GM19025 (cell line): ENCODE measurements around the gene ASB1.
"Not testable (repeated sequence)": the region's sequence is repeated elsewhere in the genome, so short reads cannot be mapped to it uniquely, and the experiment has no call there.

Experiments
- ATAC-seq: cut with Tn5 transposase; IDR thresholded peaks from one replicate; pipeline ENCODE4 v1.9.1; 2021; ENCODE audit warnings: mild to moderate bottlenecking, low read depth, moderate library complexity; ENCODE audit not compliant: unreplicated experiment

The ASB1 gene

GRCh38 chr2:238403632-238404405, 22.9 kb upstream of the ASB1 start:
- no peak for ATAC-seq

- no peak for ATAC-seq
Measured at GRCh38 chr2:238404406-238405216, 22.1 kb upstream of the ASB1 start.

- ATAC-seq: not testable (repeated sequence)
Measured at GRCh38 chr2:238405217-238405555, 21.5 kb upstream of the ASB1 start.

DNA sequence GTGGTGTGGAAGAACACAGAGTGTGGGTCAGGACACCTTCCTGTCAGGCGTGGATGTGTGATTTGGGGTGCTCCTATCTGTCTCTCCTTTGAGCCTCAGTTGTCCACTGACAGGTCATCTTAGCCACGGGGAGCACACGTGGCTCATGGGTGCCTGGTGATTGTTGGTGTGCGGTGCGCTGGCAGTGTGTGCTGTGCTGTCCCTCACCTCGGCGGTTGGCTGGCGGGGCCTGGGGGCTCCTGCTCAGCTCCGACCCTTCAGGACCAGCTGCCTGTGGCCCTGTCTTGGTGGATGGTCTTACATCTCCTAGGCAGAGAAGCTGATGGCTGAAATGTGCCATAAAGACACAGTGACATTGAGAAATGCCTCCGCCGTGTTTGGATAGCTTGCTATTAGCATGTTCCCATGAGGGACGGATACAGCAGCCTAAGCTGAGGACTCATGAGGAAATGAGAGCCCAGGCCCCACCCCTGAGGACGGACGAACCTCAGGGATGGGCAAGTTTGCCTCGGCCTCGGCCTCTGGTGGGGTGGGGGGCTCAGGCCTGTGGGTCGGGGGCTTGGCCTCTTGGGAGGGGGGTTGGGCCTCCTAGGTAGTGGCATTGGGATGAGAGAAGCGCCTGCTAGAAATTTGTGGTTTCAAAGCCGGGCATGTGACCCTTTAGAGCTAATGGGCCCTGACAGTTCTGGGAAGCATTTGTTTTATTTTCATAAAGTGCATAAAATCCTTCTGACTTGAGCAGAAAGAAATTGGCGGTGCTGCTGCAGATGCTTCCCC, 20.3 kb upstream of the ASB1 start:
- no peak for ATAC-seq

GRCh38 chr2:238406998-238407285, 19.8 kb upstream of the ASB1 start:
- no peak for ATAC-seq

DNA sequence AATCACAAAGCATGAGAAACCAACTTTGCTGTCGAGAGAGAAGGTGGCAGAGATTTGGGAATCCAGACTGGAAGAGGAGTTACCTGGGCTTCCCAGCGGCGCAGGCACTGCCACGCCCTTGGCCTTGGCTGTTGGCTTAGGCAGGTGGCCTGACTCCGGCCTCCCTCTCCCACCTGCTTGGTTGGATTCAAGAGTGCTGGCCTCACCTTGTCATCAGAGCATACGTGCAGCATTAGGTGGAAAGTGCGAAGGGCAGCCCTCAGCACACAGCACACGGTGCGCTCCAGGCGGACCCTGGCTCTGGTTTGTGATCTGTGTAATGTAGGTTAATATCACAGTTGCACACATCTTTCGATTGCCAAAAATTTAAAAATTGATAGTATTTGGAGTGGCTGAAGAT, 19.2 kb upstream of the ASB1 start:
- no peak for ATAC-seq

- no peak for ATAC-seq
Measured at GRCh38 chr2:238408615-238409340, 17.9 kb upstream of the ASB1 start.

DNA sequence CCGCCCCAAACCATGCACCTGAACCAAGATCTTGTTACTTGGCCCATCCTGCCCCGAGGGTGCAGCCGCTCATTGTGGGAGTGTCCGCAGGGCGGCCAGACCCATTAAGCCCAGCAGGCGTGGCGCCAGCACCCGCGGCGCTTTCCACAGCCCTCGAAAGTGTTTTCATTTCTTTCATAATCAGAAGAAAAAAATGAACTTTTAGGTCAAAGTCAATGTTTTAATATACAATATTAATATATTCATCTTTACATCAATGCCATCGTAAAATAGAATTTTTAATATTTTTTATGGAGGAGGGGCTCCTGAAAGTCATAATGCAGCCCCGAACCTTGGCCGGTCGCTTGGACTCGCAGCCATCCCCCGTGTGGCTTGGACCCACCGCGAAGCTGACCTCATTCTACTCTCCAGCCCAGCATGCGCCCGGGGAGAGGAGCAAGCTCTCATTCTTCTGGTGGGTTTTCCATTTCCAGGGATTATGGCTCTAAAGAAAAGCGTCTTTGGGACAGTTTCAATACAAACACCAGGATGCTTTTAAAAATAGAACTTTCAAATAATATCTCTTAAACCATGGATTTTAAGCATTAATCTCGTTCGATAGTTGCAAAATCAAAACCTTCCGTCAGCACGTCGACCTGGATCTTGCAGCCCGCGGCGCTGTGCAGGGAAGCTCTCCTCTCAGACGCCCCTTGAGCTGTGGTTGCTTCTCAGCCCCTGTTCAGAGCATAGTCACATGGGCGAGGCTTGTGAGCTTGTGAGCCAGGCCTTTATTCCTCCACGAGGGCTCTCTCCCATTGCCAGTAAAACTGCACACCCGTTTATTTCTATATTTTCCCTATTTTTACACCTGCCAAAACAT, 17.2 kb upstream of the ASB1 start:
- no peak for ATAC-seq

DNA sequence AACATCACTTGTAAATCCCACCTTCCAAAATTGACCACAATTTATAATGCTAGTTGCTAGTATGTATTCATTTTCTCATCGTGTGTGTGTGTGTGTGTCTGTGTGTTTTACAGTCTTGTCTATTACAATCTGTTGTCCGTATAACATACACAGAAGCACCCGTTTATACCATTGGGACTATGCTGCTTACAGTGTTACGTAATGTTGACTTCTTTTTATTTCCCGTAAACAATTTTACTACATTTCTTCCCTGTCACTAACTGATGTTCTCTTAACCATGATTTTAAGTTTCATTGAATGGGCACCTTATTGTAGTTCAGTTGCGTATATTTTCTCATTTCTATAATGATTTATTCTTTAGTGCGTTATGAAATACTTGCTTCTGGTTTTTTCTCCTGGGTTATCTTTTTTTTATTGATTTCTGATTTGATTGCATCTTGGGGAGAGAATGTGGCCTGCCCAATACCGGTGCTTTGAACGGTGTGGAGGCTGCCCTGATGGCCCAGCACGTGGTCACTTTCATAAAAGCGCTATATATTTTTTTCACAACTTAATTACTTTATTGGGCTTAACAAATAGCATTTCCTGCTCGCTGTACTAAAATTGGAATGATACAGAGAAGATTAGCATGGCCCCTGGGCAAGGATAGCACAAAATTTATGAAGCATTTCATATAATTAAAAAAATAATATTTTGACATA, 14.5 kb upstream of the ASB1 start:
- no peak for ATAC-seq

DNA sequence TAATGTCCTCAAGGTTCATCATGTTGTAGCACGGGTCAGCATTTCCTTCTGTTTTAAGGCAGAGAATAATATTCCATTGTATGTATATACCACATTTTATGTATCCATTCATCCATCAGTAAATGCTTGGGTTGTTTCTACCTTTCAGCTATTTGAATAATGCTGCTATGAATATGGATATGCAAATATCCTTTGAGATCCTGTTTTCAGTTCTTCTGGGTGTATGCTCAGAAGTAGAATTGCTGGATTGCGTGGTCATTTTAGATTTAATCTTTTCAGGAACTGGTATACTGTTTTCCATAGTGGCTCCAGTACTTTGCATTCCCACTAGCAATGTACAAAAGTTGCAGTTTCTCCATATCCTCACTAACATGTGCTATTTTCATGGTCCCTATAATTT, 13.4 kb upstream of the ASB1 start:
- ATAC-seq: no peak

GRCh38 chr2:238415036-238415764, 11.5 kb upstream of the ASB1 start:
- ATAC-seq: no peak

DNA sequence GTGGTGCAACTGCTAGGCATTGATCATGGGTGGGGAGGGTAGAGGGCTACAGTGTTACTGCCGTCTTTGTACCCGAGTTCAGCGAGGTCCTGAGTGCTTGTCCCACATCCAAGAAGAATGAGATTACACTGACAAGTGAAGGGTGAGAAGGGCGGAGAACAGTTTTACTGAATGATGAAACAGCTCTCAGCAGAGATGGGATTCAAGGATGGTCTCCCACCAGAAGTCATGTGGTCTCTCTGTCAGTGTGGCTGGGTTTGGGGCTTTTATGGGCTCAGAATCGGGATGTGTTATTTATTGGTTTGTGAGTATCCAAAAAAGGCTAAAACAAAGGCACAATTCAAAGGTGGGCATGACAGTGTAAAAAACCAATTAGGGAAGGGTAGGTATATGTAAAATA, 10.8 kb upstream of the ASB1 start:
- no peak for ATAC-seq

DNA sequence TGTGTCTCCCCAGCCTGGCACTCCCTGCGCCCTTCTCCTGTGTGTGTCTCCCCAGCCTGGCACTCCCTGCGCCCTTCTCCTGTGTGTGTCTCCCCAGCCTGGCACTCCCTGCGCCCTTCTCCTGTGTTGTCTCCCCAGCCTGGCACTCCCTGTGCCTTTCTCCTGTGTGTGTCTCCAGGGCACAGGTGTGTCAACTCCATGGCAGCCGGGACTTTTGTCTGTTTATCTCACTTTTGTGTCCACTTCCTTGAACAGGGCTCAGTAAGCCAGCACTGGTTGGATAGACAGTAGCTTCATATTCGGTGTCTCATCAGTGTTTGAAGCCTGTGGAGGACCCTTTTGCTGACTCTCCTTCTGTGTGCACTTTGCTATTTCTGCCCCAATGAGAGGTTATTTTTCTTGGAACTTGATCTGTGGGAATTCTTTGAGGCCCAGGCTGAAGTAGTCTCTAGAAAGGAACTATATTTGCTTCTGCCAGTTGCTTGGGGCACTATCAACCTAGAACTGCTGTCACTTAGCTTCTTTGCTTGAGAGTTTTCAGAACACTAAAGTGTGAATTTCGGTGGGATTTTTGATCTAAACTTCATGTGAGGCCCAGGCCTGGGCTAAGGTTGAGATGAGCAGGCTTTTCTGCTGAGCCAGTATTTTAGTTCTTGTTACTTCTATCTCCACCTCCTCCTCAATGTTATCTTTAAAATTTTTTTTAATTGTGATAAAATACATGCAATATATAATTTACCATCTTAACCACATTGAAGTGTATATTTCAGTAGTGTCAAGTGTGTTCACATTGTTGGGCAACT, 8.3 kb upstream of the ASB1 start:
- no peak for ATAC-seq

DNA sequence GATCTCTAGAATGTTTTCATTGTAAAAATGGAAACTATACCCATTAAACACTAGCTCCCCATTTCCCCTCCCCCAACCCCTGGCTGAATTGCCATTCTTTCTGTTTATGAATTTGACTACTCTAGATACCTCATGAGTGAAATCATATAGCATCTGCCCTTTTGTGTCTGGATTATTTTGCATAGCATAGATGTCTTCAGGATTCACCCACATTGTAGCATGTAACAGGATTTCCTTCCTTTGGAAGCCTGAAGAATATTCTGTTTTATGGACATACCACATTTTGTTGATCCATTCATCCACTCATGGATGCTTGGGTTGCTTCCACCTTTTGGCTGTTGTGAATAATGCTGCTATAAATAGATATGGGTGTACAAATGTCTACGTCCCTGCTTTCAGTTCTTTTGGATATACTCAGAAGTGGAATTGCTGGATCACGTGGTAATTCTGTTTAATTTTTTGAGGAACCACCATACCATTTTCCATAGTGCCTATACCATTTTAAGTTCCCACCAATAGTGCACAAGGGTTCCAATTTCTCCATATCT, 7.7 kb upstream of the ASB1 start:
- no peak for ATAC-seq

DNA sequence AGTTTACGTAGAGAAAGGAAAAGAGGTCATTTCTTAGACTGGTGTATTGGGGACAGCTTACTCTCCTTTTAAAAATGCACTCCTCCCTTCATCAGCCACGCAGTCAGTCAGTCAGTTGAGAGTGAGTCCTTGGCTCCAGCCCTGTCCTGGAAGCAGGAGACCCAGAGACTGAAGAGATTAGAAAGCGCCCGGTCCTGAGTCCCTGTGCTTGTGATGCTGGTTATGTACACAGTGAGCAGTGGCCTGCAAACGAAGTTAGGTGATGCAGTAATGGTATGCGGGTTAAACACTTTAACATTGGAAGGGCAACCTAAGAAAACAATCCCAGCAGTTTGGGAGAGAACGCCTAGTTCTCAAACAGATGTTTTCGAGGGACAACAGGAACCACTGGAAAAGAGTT, 6.3 kb upstream of the ASB1 start:
- ATAC-seq: no peak

DNA sequence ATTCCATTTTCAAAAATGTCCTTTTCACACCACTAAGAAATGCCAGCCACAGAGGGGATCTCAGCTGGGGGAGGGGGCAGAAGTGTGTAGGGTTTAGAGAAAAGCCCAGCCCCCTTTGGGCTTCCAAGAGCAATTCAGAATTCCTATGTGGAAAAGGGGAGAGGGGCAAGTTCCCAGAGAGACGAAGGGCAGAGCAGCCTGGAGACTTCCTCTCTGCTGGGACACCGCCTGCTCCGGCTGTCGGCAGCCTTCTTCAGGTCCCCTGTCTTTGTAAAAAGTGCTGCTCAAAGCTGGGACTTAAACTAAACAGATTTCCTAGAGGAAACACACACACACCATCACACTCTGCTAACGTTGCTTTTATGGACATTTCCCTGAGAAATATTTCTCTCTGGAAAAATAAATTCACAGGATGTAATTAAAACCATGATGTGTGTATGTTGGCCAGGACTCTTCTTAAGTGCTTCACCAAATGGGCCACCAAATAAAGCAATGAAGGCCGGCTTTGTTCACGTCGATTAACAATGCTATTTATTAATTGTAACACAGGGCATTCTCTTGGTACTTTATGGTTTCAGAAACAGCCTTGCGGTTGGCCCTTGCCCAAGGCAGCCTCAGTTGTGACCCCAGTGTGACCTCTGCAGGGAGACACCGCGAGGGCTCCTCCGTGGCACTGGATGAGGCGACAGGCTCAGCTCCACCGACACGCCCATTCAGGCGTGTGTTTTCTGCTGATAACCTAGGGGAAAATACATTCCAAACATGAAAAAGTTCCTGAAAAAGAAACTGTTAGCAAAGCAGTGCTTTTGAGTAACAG, 5.6 kb upstream of the ASB1 start:
- ATAC-seq: no peak

DNA sequence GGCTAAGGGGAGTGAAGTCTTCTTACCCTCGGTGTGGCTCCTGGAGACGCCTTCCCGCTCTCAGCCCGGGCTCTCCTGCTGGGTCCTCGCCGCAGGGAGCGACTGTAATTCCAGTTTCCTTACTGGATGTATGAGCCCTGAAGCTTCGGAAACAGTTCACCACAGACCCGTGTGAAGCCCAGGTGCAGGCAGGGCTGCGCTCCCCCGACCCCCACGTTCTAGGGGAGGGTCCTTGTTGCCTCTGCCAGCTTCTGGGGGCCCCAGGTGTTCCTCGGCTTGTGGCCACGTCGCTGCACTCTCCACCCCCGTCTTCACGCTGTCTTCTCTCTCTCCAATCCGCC, 5.1 kb upstream of the ASB1 start:
- ATAC-seq: no peak
